ENCODE data around the gene TREM2.
A peak's percentile ranks its signal among the peaks of the same experiment; 100 is the strongest.
"Not testable (repeated sequence)": the region's sequence is repeated elsewhere in the genome, so short reads cannot be mapped to it uniquely, and the experiment has no call there.

Gene TREM2

GRCh38 chr6:41162687-41163418 lies at the start of gene TREM2:
TREM2 (minus strand) TSS chr6:41163116; CDS start chr6:41163082, 34 bp downstream.
- no peak for DNase-seq (ENCODE audit: low read depth in 2 of 2)

- no peak for DNase-seq (ENCODE audit: low read depth in 2 of 2)
These were observed 46.8 kb upstream of the TREM2 start for GRCh38 chr6:41209547-41210320.

GRCh38 chr6:41208439-41209106 lies 45.7 kb upstream of the TREM2 start:
- DNase-seq (ENCODE audit: low read depth in 2 of 2), result no peak

GRCh38 chr6:41204156-41204555 lies 41.2 kb upstream of the TREM2 start:
- no peak for DNase-seq (ENCODE audit: low read depth in 2 of 2)

GRCh38 chr6:41201764-41202173 lies 38.9 kb upstream of the TREM2 start:
- DNase-seq (ENCODE audit: low read depth in 2 of 2), result no peak

GRCh38 chr6:41200901-41201763 lies 38.2 kb upstream of the TREM2 start, which contains the start of gene TREML2:
TREML2 (minus strand) TSS chr6:41201149; CDS start chr6:41201008, 141 bp downstream.
- DNase-seq (ENCODE audit: low read depth in 2 of 2), result no peak

- peak; percentile 31 to 42 for DNase-seq (ENCODE audit: low read depth in 2 of 2)
These were observed 37.5 kb upstream of the TREM2 start for GRCh38 chr6:41200296-41200900.

GRCh38 chr6:41199552-41200246 lies 36.8 kb upstream of the TREM2 start:
- DNase-seq (ENCODE audit: low read depth in 2 of 2), result no peak

GRCh38 chr6:41197234-41197633 lies 34.3 kb upstream of the TREM2 start:
- no peak for DNase-seq (ENCODE audit: low read depth in 2 of 2)

- no peak for DNase-seq (ENCODE audit: low read depth in 2 of 2)
These were observed 31.5 kb upstream of the TREM2 start for GRCh38 chr6:41194386-41194785.

GRCh38 chr6:41193884-41194283 lies 31.0 kb upstream of the TREM2 start:
- DNase-seq (ENCODE audit: low read depth in 2 of 2), result no peak

GRCh38 chr6:41193171-41193734 lies 30.3 kb upstream of the TREM2 start:
- DNase-seq (ENCODE audit: low read depth in 2 of 2), result no peak

- no peak for DNase-seq (ENCODE audit: low read depth in 2 of 2)
These were observed 28.7 kb upstream of the TREM2 start for GRCh38 chr6:41191569-41191968.

- no peak for DNase-seq (ENCODE audit: low read depth in 2 of 2)
These were observed 27.9 kb upstream of the TREM2 start for GRCh38 chr6:41190791-41191190.

GRCh38 chr6:41189967-41190366 lies 27.1 kb upstream of the TREM2 start:
- DNase-seq (ENCODE audit: low read depth in 2 of 2), result no peak

- DNase-seq (ENCODE audit: low read depth in 2 of 2), result not testable (repeated sequence)
These were observed 26.1 kb upstream of the TREM2 start for GRCh38 chr6:41189046-41189445.

- DNase-seq (ENCODE audit: low read depth in 2 of 2), result no peak
These were observed 25.3 kb upstream of the TREM2 start for GRCh38 chr6:41187924-41188886.

GRCh38 chr6:41186031-41186562 lies 23.2 kb upstream of the TREM2 start:
- DNase-seq (ENCODE audit: low read depth in 2 of 2), result no peak

GRCh38 chr6:41184761-41185160 lies 21.8 kb upstream of the TREM2 start:
- no peak for DNase-seq (ENCODE audit: low read depth in 2 of 2)

All from stimulated activated CD8-positive, alpha-beta memory T cell treated with anti-CD3 and anti-CD28 coated beads, Interleukin-7, amount 100 ng/mL, for 4 hours (primary cell).